GM21737 (cell line): Measurements from ENCODE around the gene ARPC5.
A peak's percentile ranks its signal among the peaks of the same experiment; 100 is the strongest.
"Not testable (repeated sequence)": the region's sequence is repeated elsewhere in the genome, so short reads cannot be mapped to it uniquely, and the experiment has no call there.

ENCODE experiments used
- ATAC-seq: cut with Tn5 transposase; IDR thresholded peaks from one replicate; pipeline ENCODE4 v1.9.1; 2021; ENCODE audit warnings: mild to moderate bottlenecking, moderate library complexity; ENCODE audit not compliant: unreplicated experiment

Gene ARPC5

DNA sequence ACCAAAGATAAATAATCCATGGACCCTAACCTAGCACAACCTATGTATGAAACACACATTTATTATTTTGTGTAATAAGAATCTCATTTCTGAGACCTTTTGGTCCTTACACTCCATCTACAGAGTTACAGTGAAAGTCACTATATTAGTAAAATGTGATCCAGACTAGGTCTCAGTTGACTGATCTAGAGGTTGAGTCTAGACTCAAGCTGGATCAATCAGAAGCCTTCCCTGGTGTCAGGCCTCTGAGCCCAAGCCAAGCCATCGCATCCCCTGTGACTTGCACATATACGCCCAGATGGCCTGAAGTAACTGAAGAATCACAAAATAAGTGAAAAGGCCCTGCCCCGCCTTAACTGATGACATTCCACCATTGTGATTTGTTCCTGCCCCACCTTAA, 22.6 kb downstream of the ARPC5 start:
- not testable (repeated sequence) for ATAC-seq

DNA sequence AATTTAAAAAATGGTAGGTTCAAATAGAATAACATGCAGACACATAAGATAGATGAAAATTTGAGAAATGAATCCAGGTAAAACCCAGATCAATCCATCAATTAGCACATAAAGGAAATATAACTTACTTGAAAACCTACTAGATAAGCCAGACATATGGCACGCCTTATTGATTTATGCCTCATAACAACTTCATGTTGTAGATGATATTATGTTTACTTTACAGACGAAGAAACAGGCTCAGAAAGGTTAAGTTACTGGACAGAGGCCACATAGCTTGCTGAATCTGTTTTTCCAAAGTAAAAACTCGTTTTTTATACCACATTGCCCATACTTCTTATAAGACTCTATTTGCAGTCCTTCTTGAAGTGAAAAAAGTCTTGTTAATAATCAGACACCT, 23.2 kb downstream of the ARPC5 start:
- no peak for ATAC-seq

DNA sequence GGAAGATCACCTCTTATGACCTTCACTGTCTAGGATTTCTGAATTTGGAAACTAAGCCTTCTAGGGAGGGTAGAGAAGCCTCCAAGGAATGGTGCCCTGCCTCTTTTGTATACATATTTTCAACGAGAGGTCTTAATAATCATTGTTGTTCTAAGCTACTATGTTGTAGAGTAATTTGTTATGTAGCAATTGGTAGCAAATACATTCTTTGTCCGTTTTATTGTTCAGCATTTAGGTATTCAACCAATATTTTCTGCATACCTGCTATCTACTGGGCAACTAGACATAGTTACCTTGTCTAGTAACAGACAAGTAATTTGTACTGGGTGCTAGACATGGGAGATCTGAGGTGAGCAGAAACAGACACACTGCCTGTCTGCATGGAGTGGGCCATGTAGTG, 24.6 kb downstream of the ARPC5 start:
- ATAC-seq = no peak

DNA sequence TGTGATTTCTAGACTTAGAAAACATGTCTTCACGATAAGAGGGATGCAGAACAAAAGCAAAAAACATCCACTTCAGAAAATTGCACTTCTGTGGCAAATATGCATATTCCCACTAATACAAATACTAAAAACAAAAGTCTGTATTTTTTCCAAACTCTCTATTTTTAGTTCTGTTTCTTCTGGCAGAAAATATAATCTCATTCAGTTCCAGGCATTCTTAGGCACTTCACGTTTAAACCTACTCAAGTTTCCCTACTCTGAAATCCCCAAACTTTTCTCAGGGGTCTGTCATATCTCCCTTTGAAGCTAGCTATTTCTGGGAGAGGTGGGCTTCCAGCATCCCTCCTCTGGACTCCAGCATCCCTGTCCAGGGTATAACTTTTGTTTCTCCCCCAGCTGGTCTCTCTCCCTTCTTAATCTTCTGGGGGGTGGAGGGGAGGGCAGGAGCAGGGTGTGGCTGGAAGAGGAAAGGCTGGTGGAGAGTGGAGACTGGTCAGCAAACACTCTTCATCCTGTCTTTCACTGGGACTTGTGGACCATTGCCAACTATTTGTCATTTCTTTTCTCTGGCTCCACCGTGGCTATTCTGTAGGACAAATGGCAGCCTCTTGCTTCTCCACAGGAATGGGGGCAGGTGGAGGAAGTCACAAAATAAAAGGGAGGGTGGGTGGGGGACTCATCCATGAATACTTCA, 25.7 kb downstream of the ARPC5 start:
- no peak for ATAC-seq

DNA sequence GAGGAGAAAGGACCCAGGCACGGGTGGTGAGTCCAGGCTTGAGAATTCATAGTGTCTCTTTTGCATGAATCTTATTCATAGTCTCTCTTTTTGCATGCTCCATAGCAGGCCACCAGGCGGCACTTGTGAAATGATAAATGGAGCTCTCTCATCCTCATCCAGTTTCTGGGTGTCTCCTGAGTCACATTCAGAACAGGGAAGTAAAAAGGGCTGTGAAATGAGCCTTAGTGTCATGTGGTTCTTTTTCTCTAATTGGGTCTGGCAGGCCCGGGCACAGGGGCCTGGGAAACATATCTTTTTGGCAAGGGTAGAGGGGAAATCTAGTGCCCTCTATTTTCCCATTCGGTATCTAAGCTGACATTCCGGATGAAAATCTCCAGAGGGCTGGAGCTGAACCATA, 26.3 kb downstream of the ARPC5 start:
- ATAC-seq = peak; percentile 37

DNA sequence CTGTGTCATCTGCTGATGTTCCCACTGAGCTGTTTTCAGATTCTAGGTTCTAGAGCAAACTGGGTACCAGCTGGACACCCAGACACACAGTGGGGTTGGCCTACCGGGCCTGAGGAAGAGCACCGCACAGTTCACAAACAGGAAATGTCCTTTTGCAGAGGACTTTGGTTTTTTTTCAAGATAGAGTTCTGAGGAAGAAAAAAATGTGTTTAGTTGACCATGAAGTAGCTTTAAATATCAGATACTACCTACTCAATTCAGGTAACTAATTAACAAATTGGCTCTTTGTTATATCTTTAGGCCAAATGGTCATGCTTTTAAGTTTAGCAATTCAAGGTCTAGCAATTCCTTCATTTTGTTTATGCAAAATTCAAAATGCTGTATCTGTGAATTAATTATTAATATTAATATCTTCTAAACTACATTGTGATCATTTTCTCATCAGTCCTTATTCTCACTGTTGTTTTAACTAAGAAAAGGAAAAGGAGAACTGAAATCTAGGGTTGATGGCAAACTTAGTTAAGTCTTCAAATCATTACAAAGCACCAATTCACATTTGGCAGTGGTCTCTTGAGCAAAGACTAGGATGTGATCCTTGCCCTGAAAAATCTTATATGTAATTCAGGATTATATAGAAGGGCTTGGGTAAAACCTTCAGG, 28.1 kb downstream of the ARPC5 start:
- ATAC-seq = peak; percentile 44

DNA sequence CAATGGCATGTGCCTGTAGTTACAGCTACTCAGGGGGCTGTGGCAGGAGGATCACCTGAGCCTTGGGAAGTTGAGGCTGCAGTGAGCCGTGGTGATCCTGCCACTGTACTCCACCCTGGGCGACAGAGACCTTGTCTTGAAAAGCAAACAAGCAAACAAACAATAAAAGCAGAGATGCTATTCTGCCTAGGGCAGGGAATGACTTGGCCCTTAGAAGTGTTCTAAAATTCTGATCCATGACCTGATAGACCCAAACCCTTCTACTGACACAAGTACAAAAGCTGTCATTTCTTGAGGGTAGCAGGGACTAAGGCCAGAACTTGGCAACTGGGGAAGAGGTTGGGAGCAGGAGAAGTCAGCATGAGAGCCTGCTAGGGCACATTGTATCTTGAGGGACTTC, 29.7 kb downstream of the ARPC5 start:
- ATAC-seq = no peak

DNA sequence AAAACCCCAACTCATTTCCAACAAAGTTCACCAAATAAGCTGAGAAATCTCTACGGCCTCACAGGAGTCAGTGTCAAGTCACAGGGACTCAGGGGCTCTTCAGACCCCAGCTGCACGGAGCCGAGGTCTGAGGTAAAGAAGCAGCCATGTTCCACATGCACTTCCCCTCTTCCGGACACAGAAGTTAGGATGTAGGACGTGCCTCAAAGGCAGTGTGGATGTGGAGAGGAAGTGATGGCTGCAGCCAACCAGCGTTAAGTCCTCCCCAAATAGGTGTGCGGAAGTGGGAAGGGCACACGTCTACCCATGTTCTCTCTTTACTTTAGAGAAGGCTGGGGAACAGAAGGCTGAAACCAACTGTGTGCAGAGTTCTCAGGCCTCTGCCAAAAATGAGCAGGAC, 30.8 kb downstream of the ARPC5 start:
- no peak for ATAC-seq

DNA sequence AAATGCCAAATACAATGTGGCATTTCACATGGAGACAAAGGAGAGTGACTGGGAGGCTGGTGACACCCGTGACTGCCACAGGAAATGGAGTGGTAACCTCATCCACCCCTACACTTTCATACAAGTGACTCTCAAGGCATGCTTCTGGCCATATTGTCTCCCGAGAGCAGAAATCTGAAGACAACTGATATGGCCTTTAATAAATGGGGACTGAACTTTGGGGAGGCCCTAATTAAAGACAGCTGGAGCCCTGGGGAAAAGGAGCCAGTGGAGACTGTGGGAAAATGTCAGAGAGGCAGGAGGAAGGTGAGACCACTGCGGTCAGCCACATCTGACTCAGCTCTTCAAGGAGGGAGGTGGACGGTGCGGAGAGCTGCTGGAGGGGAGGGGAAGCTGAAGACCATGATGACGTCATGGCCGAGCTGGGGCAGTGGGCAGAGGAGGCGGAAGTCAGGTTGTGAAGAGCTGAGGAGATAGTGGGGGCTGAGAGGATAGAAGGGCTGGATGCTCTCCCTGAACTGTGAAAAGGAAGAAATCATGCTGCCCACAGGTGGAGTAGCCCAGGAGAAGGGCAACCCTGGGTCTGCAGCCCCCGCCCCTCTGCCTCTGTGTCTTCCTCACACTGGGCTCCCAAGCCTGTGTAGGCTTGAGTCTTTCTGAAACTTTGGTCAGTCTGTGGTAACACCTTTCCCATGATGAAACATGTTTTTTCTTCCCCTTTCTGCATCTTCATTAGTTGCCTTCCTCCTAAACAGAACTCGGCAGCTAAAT, 31.4 kb downstream of the ARPC5 start:
- ATAC-seq = no peak

DNA sequence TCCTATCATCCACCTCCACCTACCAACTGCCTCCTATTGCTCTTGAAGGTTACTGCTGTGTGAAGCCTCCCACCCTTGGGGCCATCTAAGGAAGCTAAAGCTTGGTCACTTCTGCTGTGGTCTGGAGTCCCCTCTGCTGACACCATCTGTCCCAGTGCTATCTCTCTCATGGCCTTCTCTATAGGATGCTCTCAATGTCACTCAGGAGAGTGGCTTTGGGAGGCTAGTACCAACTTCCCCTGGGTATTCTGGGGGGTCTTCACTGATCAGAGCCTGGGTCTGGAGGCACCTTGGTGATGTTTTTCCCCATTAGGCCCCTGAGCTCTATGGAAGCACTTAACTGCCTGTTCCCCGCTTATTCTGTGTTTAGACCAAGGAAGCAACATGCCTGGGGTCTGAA, 33.1 kb downstream of the ARPC5 start:
- ATAC-seq = no peak

DNA sequence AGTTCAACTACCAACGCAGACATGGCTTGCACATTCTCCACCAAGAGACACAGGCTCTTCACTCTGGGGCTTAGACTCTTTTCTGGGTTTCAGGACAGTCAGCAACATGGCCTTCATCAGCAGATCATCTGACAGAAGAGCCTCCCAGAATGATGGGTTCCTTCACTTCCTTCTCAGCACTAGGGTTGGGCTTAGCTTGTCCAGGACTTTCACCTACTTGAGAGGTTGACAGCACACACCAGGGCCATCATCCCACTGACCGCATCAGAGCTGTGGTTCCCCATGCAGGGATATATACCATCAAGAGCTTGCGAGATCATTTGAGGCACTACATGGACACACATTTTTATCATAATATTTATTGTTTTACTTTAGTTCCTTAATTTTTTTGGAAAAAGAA, 34.9 kb downstream of the ARPC5 start:
- no peak for ATAC-seq

DNA sequence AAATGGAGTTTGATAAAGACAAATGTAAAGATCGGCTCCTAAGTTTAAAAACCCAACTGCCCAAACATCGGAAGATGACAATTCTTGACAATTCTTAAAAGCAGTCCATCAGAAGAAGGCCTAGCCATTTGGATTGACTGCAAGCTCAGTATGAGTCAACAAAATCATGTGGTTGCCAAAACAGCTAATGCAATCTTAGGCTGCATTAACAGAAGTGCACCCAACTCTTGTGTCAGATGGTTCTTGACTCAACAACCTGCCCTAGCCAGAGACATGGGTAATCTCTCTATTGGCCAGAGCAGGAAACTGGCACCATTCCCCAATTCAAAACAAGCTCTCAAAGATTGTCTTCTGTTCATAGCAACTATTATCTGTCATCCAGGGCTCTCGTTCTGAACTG, 35.4 kb downstream of the ARPC5 start:
- ATAC-seq = no peak

DNA sequence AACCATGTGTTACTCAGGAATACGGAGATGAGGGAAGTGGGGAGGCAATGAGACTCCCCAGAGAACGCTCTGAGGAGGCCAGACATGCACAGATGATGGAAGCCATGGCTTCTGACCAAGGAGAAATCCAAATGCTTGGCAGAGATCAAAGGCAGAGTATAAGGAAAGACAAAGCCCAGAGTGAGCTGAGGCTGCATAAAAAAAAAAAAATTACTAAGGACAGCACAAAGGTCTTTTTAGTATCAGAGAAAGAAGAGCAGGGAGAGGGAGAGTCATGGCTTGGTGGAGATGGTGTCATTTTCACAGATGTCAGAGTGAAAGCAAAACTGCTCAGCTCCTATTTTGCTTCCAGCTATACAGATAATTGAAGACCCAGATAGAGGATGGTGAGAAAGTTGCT, 37.2 kb downstream of the ARPC5 start:
- peak; percentile 70 for ATAC-seq

DNA sequence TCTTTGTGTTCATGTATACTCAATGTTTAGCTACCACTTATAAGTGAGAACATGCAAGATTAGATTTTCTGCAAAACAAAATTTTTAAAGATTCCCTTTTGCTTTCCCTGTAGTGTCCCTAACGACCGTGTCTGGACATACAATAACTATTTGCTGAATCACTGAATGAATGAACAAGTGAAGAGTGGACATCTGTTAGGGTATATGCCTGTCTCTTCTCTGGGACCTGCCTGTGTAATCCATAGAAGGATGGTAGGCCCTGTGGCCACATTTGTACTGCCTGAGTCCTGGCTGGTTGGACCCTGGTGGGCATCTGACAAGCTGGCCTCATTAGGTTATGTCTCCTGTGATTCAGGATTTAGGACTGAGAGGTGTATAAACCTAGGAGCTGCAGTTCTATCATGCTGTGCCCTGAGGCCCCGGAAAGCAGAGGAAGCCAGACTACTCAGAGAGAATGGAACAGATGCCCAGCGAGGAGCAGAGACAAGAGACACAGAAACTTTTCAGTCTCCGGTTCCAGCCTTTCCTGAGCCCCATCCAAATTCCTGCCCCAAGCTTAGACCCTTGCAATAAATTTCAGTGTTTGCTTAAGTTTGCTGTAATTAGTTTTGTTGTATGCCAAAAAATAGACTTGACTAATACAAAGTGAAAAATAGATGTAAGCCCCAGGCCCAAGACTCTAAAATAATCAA, 37.8 kb downstream of the ARPC5 start:
- no peak for ATAC-seq

DNA sequence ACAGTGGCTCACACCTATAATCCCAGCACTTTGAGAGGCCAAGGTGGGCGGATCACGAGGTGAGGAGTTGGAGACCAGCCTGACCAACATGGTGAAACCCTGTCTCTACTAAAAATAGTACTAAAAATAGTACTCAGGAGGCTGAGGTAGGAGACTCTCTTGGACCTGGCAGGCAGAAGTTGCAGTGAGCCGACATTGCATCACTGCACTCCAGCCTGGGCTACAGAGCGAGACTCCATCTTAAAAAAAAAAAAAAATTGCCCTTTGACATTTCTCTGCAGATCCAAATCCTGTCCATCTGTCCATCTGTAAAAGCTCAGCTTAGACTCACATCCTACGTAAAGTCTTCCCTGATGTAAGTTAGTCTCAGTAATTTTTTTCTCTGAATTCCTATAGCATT, 39.1 kb downstream of the ARPC5 start:
- ATAC-seq = no peak

DNA sequence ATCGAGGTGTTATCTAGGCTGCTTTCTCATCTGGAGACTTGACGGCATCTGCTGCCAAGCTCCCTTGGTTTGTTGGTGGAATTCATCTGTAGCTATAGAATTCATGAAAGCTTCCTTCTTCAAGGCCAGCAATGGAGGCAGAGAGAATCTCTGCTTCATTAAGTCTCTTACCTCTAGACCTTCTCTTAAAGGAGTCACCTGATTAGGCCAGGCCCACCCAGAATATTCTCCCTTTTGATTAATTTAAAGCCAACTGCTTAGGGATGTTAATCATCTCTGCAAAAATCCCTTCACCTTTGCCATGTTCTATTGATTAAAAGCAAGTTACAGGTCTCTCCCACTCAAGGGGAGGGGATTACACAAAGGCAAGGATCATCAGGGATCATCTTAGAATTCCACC, 40.0 kb downstream of the ARPC5 start:
- ATAC-seq = no peak

DNA sequence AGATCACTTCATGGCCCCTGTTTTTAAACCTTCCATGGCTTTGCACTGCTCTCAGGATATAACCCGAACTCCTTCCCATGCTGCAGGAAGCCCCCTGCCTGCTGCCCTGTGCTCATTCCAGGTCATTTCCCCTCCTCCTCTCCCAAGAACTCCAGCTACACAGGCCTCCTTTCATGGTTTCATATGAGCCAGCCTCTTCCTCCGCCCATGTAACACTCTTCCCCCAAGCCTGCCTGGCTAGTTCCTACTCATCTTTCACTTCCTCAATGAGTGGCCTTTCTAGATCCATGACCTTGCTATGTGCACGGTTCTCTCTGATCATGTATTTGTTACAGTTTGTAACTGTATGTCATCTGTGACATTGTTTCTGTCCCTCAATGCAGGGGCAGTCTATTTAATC, 42.2 kb downstream of the ARPC5 start:
- ATAC-seq = peak; percentile 32

DNA sequence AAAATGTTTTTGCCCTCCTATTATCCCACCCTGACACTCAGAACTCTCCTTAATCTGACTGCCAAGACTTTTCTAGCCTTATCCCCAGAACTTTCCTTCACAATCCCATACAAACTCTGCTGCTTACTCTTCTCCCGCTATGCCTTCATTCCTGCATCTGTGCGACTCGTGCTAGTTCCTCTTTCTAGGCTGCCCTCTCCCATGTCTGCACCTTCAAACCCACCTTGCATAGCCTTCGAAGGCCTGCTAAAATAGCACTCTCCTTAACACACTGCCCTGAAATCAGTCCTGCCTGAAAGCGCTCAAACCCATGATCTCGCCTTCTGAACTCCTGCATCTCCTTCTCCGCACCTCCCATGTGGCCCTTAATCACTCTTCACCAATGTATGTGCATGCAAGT, 42.9 kb downstream of the ARPC5 start:
- ATAC-seq = no peak

DNA sequence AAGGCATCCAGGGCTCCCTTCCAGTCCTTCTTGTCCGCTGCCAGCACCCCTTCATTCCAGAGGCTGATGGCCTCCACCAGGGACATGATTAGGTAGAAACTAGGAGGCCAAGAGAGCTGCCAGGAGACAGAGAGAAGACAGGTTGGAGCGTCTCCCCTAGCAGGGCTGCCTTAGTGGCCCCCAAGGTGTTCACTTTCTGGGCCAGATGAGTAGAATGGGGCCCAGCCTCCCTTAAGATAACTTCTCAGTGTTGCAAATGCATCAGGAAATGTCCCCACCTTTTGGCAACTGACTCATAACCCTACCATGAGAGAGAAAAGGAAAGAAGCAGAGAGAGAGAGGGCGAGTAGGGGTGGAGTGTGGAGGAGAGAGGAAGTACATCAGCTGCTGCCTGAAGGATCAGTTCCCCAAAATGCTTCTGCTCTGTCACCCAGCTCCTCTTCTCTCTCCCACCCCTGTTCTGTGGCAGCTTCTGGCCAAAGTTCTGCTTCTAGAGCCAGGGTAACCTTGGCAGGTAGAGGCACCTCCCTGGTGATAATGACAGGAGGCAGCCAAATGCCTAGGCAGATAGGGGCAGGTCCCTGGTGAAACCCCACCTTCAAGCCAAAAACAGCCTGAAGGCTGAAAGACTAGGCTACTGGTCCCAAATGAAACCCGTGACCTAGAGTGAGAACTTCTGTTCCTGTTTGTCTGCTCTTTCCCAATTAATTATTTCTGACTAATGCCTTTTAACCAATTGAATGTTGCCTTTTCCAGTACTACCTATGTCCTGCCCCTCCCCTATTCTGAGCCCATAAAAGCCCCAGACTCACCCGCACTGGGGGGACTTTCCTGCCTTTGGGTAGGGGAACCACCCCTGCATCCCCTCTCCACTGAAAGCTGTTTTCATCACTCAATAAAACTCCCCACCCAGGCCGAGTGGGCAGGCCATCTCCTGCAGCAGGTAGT, 45.1 kb downstream of the ARPC5 start, which contains the start of gene NCF2:
NCF2 (minus strand) TSS at position 216 of the 948 bp plus-strand sequence; CDS start at position 86, 130 bp downstream.
- peak; percentile 78 for ATAC-seq

DNA sequence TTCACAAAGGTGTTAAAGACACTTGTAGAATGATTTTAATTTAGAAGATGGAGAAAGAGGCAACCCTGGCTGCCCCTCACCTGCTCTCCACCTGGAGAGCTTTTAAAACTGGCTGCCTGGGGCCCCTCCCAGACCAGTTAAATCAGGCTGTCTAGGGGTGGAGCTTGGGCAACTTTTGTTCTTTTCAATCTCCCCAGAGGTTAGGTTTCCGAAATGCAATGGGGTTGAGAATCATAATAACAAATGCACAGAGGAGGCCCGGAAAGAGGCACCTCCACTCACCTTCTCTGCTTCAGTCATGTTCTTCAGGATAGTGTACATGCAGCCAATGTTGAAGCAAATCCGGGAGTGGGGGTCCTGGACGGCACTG, 45.7 kb downstream of the ARPC5 start:
- ATAC-seq = peak; percentile 16
